WTC11 (cell line): ENCODE measurements around the gene PBX4. TPM values are rescaled to one million over a fixed set of nuclear protein-coding genes. Genes with fewer than 3 reads are reported as not detected.

ENCODE experiments used
- ATAC-seq: fragments of 200-7000 bp; cut with Tn5 transposase; 2 replicates; pipeline ENCODE4 v1.10.0; 2021; ENCODE audit warnings: mild to moderate bottlenecking, moderate library complexity
- CTCF ChIA-PET: fragments of 300-600 bp; sonication (Branson Sonifier 250); formaldehyde crosslinking; loops from one replicate; lab custom pipeline; 2021; ENCODE audit warnings: antibody characterized with exemption; lab: Charles Lee
- POLR2A ChIA-PET: fragments of 350-600 bp; sonication (Branson Sonifier 250); formaldehyde crosslinking; loops from one replicate; lab custom pipeline; 2021; ENCODE audit warnings: antibody characterized with exemption; lab: Charles Lee
- DNase-seq: peaks from one replicate; pipeline ENCODE4 v3.0.0; 2021; ENCODE audit warnings: low spot score
- H3K27ac Mint-ChIP-seq: 2 replicates; pipeline ENCODE4 v1.8.0; 2021; ENCODE audit warnings: mixed read lengths
- H3K27me3 Mint-ChIP-seq: 2 replicates; pipeline ENCODE4 v1.8.0; 2021; ENCODE audit warnings: low read depth, mild to moderate bottlenecking, moderate library complexity, mixed read lengths
- H3K36me3 Mint-ChIP-seq: 2 replicates; pipeline ENCODE4 v1.8.0; 2021; ENCODE audit warnings: mixed read lengths
- H3K4me1 Mint-ChIP-seq: 2 replicates; pipeline ENCODE4 v1.8.0; 2022; ENCODE audit warnings: mixed read lengths
- H3K4me3 Mint-ChIP-seq: 2 replicates; pipeline ENCODE4 v1.8.0; 2021; ENCODE audit warnings: mild to moderate bottlenecking, moderate library complexity, mixed read lengths
- H3K9me3 Mint-ChIP-seq: 2 replicates; pipeline ENCODE4 v1.8.0; 2021; ENCODE audit warnings: mixed read lengths
- AR ChIP-seq: fragments of 250-450 bp; sonication (Bioruptor Pico); IDR thresholded peaks from 2 replicates; pipeline ENCODE4 v1.9.0; 2021; ENCODE audit warnings: mild to moderate bottlenecking
- CTCF ChIP-seq: fragments of 200-600 bp; IDR thresholded peaks from 2 replicates; pipeline ENCODE4 v1.8.0; 2022; ENCODE audit warnings: antibody characterized with exemption
- E2F4 ChIP-seq: sonication (generic); formaldehyde crosslinking; IDR thresholded peaks from 2 replicates; pipeline ENCODE4 v1.8.1; 2022; ENCODE audit warnings: low read depth, mild to moderate bottlenecking, moderate library complexity, missing genetic modification reagents, borderline replicate concordance
- ELF4 ChIP-seq: sonication (generic); formaldehyde crosslinking; IDR thresholded peaks from 2 replicates; pipeline ENCODE4 v1.8.1; 2022; ENCODE audit warnings: low read depth, mild to moderate bottlenecking, moderate library complexity, missing genetic modification reagents
- ESRRA ChIP-seq: sonication (generic); formaldehyde crosslinking; IDR thresholded peaks from 2 replicates; pipeline ENCODE4 v1.8.1; 2022; ENCODE audit warnings: mild to moderate bottlenecking, missing genetic modification reagents, borderline replicate concordance
- GRHL2 ChIP-seq: fragments of 250-450 bp; sonication (Bioruptor Pico); IDR thresholded peaks from 2 replicates; pipeline ENCODE4 v1.8.0; 2022; ENCODE audit warnings: mild to moderate bottlenecking, moderate library complexity; ENCODE audit not compliant: insufficient replicate concordance, severe bottlenecking
- JUN ChIP-seq: sonication (generic); formaldehyde crosslinking; IDR thresholded peaks from 2 replicates; pipeline ENCODE4 v1.8.0; 2023; ENCODE audit warnings: mild to moderate bottlenecking, missing genetic modification reagents
- KAT7 ChIP-seq: sonication (generic); formaldehyde crosslinking; IDR thresholded peaks from 2 replicates; pipeline ENCODE4 v1.8.1; 2023; ENCODE audit warnings: missing genetic modification reagents, mild to moderate bottlenecking, borderline replicate concordance
- NFE2L1 ChIP-seq: sonication (generic); formaldehyde crosslinking; IDR thresholded peaks from 2 replicates; pipeline ENCODE4 v1.8.1; 2023; ENCODE audit warnings: missing genetic modification reagents
- OVOL2 ChIP-seq: fragments of 250-450 bp; sonication (Bioruptor Pico); IDR thresholded peaks from 2 replicates; pipeline ENCODE4 v1.9.0; 2021; ENCODE audit warnings: mild to moderate bottlenecking, borderline replicate concordance
- PREB ChIP-seq: sonication (generic); formaldehyde crosslinking; IDR thresholded peaks from 2 replicates; pipeline ENCODE4 v1.8.1; 2022; ENCODE audit warnings: mild to moderate bottlenecking, missing genetic modification reagents, moderate library complexity, borderline replicate concordance
- RORB ChIP-seq: fragments of 250-450 bp; sonication (Bioruptor Pico); IDR thresholded peaks from 2 replicates; pipeline ENCODE4 v1.9.0; 2021; ENCODE audit warnings: mild to moderate bottlenecking
- SMAD3 ChIP-seq: sonication (generic); formaldehyde crosslinking; IDR thresholded peaks from 2 replicates; pipeline ENCODE4 v1.8.0; 2022; ENCODE audit warnings: missing genetic modification reagents, mild to moderate bottlenecking, borderline replicate concordance
- SOX15 ChIP-seq: fragments of 250-450 bp; sonication (Bioruptor Pico); IDR thresholded peaks from 2 replicates; pipeline ENCODE4 v1.9.0; 2021; ENCODE audit warnings: mild to moderate bottlenecking
- SP1 ChIP-seq: sonication (generic); formaldehyde crosslinking; conservative IDR thresholded peaks from 2 replicates; pipeline ENCODE4 v1.8.1; 2022; ENCODE audit warnings: missing genetic modification reagents
- TCF7 ChIP-seq: sonication (generic); formaldehyde crosslinking; IDR thresholded peaks from 2 replicates; pipeline ENCODE4 v1.8.0; 2022; ENCODE audit warnings: mild to moderate bottlenecking, low read depth, missing genetic modification reagents, moderate library complexity
- TEAD4 ChIP-seq: sonication (generic); formaldehyde crosslinking; IDR thresholded peaks from 2 replicates; pipeline ENCODE4 v1.8.0; 2022; ENCODE audit warnings: mild to moderate bottlenecking, missing genetic modification reagents
- ZMAT4 ChIP-seq: fragments of 250-450 bp; sonication (Bioruptor Pico); IDR thresholded peaks from 2 replicates; pipeline ENCODE4 v1.9.0; 2021; ENCODE audit warnings: mild to moderate bottlenecking
- ZNF121 ChIP-seq: sonication (generic); formaldehyde crosslinking; IDR thresholded peaks from 2 replicates; pipeline ENCODE4 v1.8.0; 2023; ENCODE audit warnings: missing genetic modification reagents
- ZNF416 ChIP-seq: fragments of 250-450 bp; sonication (Bioruptor Pico); IDR thresholded peaks from 2 replicates; pipeline ENCODE4 v1.9.0; 2021; ENCODE audit warnings: mild to moderate bottlenecking, inconsistent platforms
- total RNA-seq: library from RNA; stranded (reverse); gene quantifications from 3 replicates; pipeline ENCODE4 v1.2.3, GENCODE V29; 2021

Gene PBX4
- total RNA-seq, 1 experiment from 2014 or later: 3.2 TPM

GRCh38 chr19:19570571-19570970 is 47.9 kb downstream of the PBX4 start (continued):
- no peak for TF ChIP-seq GRHL2 (CRISPR knock-in tag)
- no peak for TF ChIP-seq SOX15
- TF ChIP-seq SP1 (CRISPR knock-in tag): no peak
- no peak for TF ChIP-seq TCF7 (CRISPR knock-in tag)
- no peak for TF ChIP-seq AR
- no peak for TF ChIP-seq RORB (CRISPR knock-in tag)
- no peak for TF ChIP-seq ELF4 (CRISPR knock-in tag)
- no peak for TF ChIP-seq E2F4 (CRISPR knock-in tag)
- TF ChIP-seq ZMAT4: no peak
- TF ChIP-seq ZNF121: no peak
- TF ChIP-seq TEAD4 (CRISPR knock-in tag): no peak
- TF ChIP-seq OVOL2 (CRISPR knock-in tag): no peak
- TF ChIP-seq NFE2L1: no peak

- DNase-seq (no peak), ATAC-seq (no peak)
- POLR2A ChIA-PET: interaction anchor here (1.3 kb wide), 1 partner anchor 28 kb away, joined by 3 read pairs; no protein-coding TSS in a partner anchor
- H3K36me3 Mint-ChIP-seq: peaks cover 11% of the 10 kb centered on the region
- TF ChIP-seq ZNF416 (no peak), CTCF (no peak), ESRRA (no peak), KAT7 (CRISPR knock-in tag) (no peak), TEAD4 (CRISPR knock-in tag) (no peak), PREB (CRISPR knock-in tag) (no peak), ZMAT4 (no peak), NFE2L1 (no peak), SMAD3 (CRISPR knock-in tag) (no peak), ZNF121 (no peak), JUN (CRISPR knock-in tag) (no peak)
- peaks cover 12% of the 10 kb centered on the region for H3K9me3 Mint-ChIP-seq
- no peak overlapping the region for H3K4me3 Mint-ChIP-seq
- H3K27ac Mint-ChIP-seq: no peak overlapping the region
- CTCF ChIA-PET: interaction anchor here (1.3 to 2.4 kb wide), 4 partner anchors 9 to 36 kb away, joined by 3 to 13 read pairs (median 6); no protein-coding TSS in a partner anchor
- no peaks in the 10 kb centered on the region for H3K4me1 Mint-ChIP-seq
- H3K27me3 Mint-ChIP-seq: no peaks in the 10 kb centered on the region
Measured at GRCh38 chr19:19568802-19569756, 49.4 kb downstream of the PBX4 start.
